Measurements from ENCODE around the gene FAM161B. TPM values are rescaled to one million over a fixed set of nuclear protein-coding genes. Genes with fewer than 3 reads are reported as not detected.
A peak's percentile ranks its signal among the peaks of the same experiment; 100 is the strongest.

Gene FAM161B
- total RNA-seq, 1 experiment from 2014 or later: 2.8 TPM

DNA sequence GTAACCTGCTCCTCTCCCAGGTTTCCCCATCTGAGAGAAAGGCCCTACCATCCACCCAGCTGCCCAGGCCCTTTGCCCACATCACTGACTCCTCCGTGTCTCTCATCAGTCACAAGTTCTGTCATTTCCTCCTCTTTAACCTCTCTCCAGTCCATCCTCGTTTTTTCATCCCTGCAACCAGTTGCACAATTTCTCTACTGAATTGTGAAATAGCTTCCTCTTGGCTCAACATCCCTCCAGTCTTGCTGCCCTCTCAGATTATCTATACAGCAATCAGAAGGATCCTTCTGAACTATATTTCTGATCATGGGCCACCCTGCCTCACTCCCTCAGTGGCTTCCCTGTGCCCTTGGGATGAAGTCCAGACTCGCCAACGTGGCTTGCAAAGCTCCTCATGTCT is 6.8 kb downstream of the FAM161B start:
- Histone ChIP-seq H3K4me3 (ENCODE audit: low read length) (no peak overlapping the region), H3K4me2 (ENCODE audit: low read length) (no peak overlapping the region), H3K9ac (ENCODE audit: low read length) (no peak overlapping the region), H3K79me2 (ENCODE audit: low read length) (no peaks in the 10 kb centered on the region), H3K27ac (ENCODE audit: low read length) (no peak overlapping the region), H3K36me3 (ENCODE audit: low read depth, low read length) (no peaks in the 10 kb centered on the region), H3F3A (ENCODE audit: low read length, unreplicated experiment) (no peaks in the 10 kb centered on the region), H3K4me1 (ENCODE audit: insufficient read depth, low read length) (no peaks in the 10 kb centered on the region), H3K9me3 (ENCODE audit: low read length) (no peaks in the 10 kb centered on the region), H3K27me3 (ENCODE audit: low read length) (no peaks in the 10 kb centered on the region), H2AFZ (ENCODE audit: low read length) (no peak overlapping the region), H3K9me2 (replicated peaks; ENCODE audit: low read length) (no peaks in the 10 kb centered on the region), H4K20me1 (ENCODE audit: low read length) (no peaks in the 10 kb centered on the region)
- BruUV-seq (replicated peaks): no TSS peak
- TF ChIP-seq, protein P1, sequence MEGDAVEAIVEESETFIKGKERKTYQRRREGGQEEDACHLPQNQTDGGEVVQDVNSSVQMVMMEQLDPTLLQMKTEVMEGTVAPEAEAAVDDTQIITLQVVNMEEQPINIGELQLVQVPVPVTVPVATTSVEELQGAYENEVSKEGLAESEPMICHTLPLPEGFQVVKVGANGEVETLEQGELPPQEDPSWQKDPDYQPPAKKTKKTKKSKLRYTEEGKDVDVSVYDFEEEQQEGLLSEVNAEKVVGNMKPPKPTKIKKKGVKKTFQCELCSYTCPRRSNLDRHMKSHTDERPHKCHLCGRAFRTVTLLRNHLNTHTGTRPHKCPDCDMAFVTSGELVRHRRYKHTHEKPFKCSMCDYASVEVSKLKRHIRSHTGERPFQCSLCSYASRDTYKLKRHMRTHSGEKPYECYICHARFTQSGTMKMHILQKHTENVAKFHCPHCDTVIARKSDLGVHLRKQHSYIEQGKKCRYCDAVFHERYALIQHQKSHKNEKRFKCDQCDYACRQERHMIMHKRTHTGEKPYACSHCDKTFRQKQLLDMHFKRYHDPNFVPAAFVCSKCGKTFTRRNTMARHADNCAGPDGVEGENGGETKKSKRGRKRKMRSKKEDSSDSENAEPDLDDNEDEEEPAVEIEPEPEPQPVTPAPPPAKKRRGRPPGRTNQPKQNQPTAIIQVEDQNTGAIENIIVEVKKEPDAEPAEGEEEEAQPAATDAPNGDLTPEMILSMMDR (conservative IDR thresholded peaks at IDR 0.05; ENCODE audit: low read depth, low read length): no peak
- ChIA-PET CTCF (no interaction called here), POLR2A (ENCODE audit: unreplicated experiment) (no interaction called here)
- DNase-seq (peak; percentile 58), ATAC-seq (no peak)
- intact Hi-C loops (cut with micrococcal nuclease): no loop called here

DNA sequence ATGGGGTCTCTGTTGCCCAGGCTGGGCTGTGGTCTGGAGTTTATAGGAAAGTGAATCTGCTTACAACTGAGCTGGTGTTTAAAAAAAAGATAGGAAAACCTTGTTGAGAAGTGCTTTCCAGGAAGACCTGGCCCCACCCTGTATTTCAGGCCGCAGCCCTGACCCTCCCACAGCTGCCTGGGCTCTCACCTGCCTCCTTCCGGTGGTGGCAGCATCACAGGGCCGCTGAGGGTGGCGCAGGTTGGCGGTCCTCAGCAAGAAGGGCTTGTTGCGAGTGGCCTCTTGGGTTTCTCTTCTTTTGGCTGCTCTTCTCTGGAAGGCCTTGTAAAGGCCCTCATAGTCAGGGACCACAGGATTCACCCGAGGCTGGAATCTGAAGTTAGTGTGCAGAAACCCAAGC is 7.7 kb downstream of the FAM161B start:
- Histone ChIP-seq H3F3A (ENCODE audit: low read length, unreplicated experiment) (no peaks in the 10 kb centered on the region), H3K4me1 (ENCODE audit: insufficient read depth, low read length) (no peaks in the 10 kb centered on the region), H3K9ac (ENCODE audit: low read length) (no peak overlapping the region), H3K4me2 (ENCODE audit: low read length) (no peak overlapping the region), H3K4me3 (ENCODE audit: low read length) (no peak overlapping the region), H3K27ac (ENCODE audit: low read length) (no peak overlapping the region), H4K20me1 (ENCODE audit: low read length) (no peaks in the 10 kb centered on the region), H2AFZ (ENCODE audit: low read length) (no peak overlapping the region), H3K9me3 (ENCODE audit: low read length) (no peaks in the 10 kb centered on the region), H3K9me2 (replicated peaks; ENCODE audit: low read length) (no peaks in the 10 kb centered on the region), H3K79me2 (ENCODE audit: low read length) (no peaks in the 10 kb centered on the region), H3K36me3 (ENCODE audit: low read depth, low read length) (no peaks in the 10 kb centered on the region), H3K27me3 (ENCODE audit: low read length) (no peaks in the 10 kb centered on the region)
- DNase-seq: no peak
- ATAC-seq: no peak
- ChIA-PET CTCF (no interaction called here), POLR2A (ENCODE audit: unreplicated experiment) (no interaction called here)
- BruUV-seq (replicated peaks): no TSS peak
- no peak for TF ChIP-seq EZH2 (IDR thresholded peaks at IDR 0.05; ENCODE audit: low read length, unreplicated experiment)
- TF ChIP-seq, protein P1 (conservative IDR thresholded peaks at IDR 0.05; ENCODE audit: low read depth, low read length): no peak
- intact Hi-C loops (cut with micrococcal nuclease): no loop called here

DNA sequence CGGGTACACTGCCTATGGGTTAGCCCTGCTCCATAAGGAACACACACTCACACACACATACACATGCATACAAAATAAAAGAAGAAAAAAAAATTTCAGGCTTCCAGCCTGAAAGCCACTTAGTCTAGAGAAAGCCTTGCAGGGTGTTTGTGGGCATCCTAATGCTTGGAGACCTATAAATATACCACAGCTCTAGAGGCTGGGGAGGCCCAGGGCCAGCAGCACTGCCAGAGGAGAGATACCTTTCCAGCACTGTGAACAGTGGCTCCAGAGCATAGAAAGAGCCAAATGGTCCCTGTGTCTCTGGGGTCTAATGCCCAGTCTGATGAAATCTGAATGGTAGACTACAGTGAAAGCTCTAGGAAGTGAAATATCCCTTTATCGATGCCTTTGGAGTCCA is 12.9 kb downstream of the FAM161B start:
- no peaks in the 10 kb centered on the region for H3K27me3 ChIP-seq (ENCODE audit: low read length)
- no peaks in the 10 kb centered on the region for H3K79me2 ChIP-seq (ENCODE audit: low read length)
- TF ChIP-seq EZH2 (IDR thresholded peaks at IDR 0.05; ENCODE audit: low read length, unreplicated experiment) (no peak), EZH2phosphoT487 (IDR thresholded peaks at IDR 0.05; ENCODE audit: borderline replicate concordance, low read length) (no peak)
- H3K9me3 ChIP-seq (ENCODE audit: low read length): no peaks in the 10 kb centered on the region
- DNase-seq (no peak), ATAC-seq (no peak)
- H3K36me3 ChIP-seq (ENCODE audit: low read depth, low read length): peaks cover 21% of the 10 kb centered on the region
- H3K27ac ChIP-seq (ENCODE audit: low read length): no peak overlapping the region
- no peaks in the 10 kb centered on the region for H3K4me1 ChIP-seq (ENCODE audit: insufficient read depth, low read length)
- no peak overlapping the region for H3K4me2 ChIP-seq (ENCODE audit: low read length)
- H3K9me2 ChIP-seq (replicated peaks; ENCODE audit: low read length): no peaks in the 10 kb centered on the region
- H3K9ac ChIP-seq (ENCODE audit: low read length): no peak overlapping the region
- H2AFZ ChIP-seq (ENCODE audit: low read length): no peak overlapping the region
- H3F3A ChIP-seq (ENCODE audit: low read length, unreplicated experiment): no peaks in the 10 kb centered on the region
- no TSS peak for BruUV-seq (replicated peaks)
- H3K4me3 ChIP-seq (ENCODE audit: low read length): no peak overlapping the region
- POLR2A ChIA-PET (ENCODE audit: unreplicated experiment): interaction anchor here (0.6 kb wide), 1 partner anchor 13 kb away, joined by 4 read pairs; the partner anchor contains the start of genes COQ6 and FAM161B
- no peaks in the 10 kb centered on the region for H4K20me1 ChIP-seq (ENCODE audit: low read length)
- CTCF ChIA-PET: no interaction called here
- intact Hi-C loops (cut with micrococcal nuclease): no loop called here
